HepG2 (cell line): ENCODE results near the gene FPGS. TPM values are rescaled to one million over a fixed set of nuclear protein-coding genes. Genes with fewer than 3 reads are reported as not detected.
A peak's percentile ranks its signal among the peaks of the same experiment; 100 is the strongest.

Experiments
- ATF6 ChIP-seq: sonication (generic); formaldehyde crosslinking; conservative IDR thresholded peaks from 2 replicates; pipeline ENCODE4 v1.4.0; 2020; ENCODE audit warnings: missing genetic modification reagents
- BCLAF1 ChIP-seq: fragments of 450-650 bp; IDR thresholded peaks from 2 replicates; pipeline ENCODE4 v1.6.1; 2017; ENCODE audit warnings: mild to moderate bottlenecking
- ETV6 ChIP-seq: sonication (generic); formaldehyde crosslinking; conservative IDR thresholded peaks from 2 replicates; pipeline ENCODE4 v1.4.0; 2020; ENCODE audit warnings: missing genetic modification reagents
- HOMEZ ChIP-seq: IDR thresholded peaks from 2 replicates; pipeline ENCODE4 v1.6.1; 2016; ENCODE audit warnings: low read depth
- JARID2 ChIP-seq: sonication (generic); formaldehyde crosslinking; IDR thresholded peaks from 2 replicates; pipeline ENCODE4 v1.8.1; 2023; ENCODE audit warnings: missing genetic modification reagents, inconsistent platforms; ENCODE audit not compliant: insufficient replicate concordance
- MLXIP ChIP-seq: sonication (generic); formaldehyde crosslinking; IDR thresholded peaks from 2 replicates; pipeline ENCODE4 v1.9.0; 2021; ENCODE audit warnings: missing genetic modification reagents, borderline replicate concordance
- MYC ChIP-seq: sonication (generic); formaldehyde crosslinking; IDR thresholded peaks from 2 replicates; pipeline ENCODE4 v1.9.0; 2021; ENCODE audit warnings: missing genetic modification reagents, borderline replicate concordance
- NFIC ChIP-seq: IDR thresholded peaks from 2 replicates; pipeline ENCODE4 v1.6.1; 2012; ENCODE audit warnings: mild to moderate bottlenecking, low read length, inconsistent platforms
- NFYB ChIP-seq: sonication (generic); formaldehyde crosslinking; IDR thresholded peaks from 2 replicates; pipeline ENCODE4 v1.4.0; 2020; ENCODE audit warnings: missing genetic modification reagents
- NR2F6 ChIP-seq, 2 experiments: IDR thresholded peaks; 2 replicates each; pipeline ENCODE4 v1.6.1; 2016; ENCODE audit warnings: antibody characterized with exemption in 1 of 2, mild to moderate bottlenecking in 1 of 2
- PCBP2 ChIP-seq: fragments of 200-400 bp; formaldehyde crosslinking; optimal IDR thresholded peaks from 2 replicates; pipeline ENCODE3; 2018; ENCODE audit warnings: low read length, low read depth; ENCODE audit not compliant: poor library complexity, severe bottlenecking
- PRPF4 ChIP-seq: fragments of 200-400 bp; formaldehyde crosslinking; IDR thresholded peaks from 2 replicates; pipeline ENCODE4 v1.6.1; 2016; ENCODE audit warnings: low read length, low read depth; ENCODE audit not compliant: poor library complexity, severe bottlenecking
- RARA ChIP-seq: IDR thresholded peaks from 2 replicates; pipeline ENCODE4 v1.6.1; 2016; ENCODE audit warnings: missing genetic modification reagents, missing compliant biosample characterization
- SMAD3 ChIP-seq: sonication (generic); formaldehyde crosslinking; IDR thresholded peaks from 2 replicates; pipeline ENCODE4 v1.4.0; 2020; ENCODE audit warnings: missing genetic modification reagents
- SOX13 ChIP-seq, 3 experiments: fragments of 450-650 bp in 1 of 3; sonication (generic) in 1 of 3; formaldehyde crosslinking in 1 of 3; IDR thresholded peaks in 2 of 3; conservative IDR thresholded peaks in 1 of 3; 2 replicates each; pipeline versions ENCODE4 v1.5.0 to v1.6.1; 2016 to 2020; ENCODE audit warnings: antibody characterized with exemption in 1 of 3, mild to moderate bottlenecking in 1 of 3, missing compliant biosample characterization in 1 of 3, missing genetic modification reagents in 1 of 3, moderate library complexity in 1 of 3
- SOX5 ChIP-seq: IDR thresholded peaks from 2 replicates; pipeline ENCODE4 v1.6.1; 2016; ENCODE audit warnings: borderline replicate concordance
- ZBTB1 ChIP-seq: sonication (generic); formaldehyde crosslinking; IDR thresholded peaks from 2 replicates; pipeline ENCODE4 v1.4.0; 2020; ENCODE audit warnings: missing genetic modification reagents, borderline replicate concordance
- ZBTB38 ChIP-seq: sonication (generic); formaldehyde crosslinking; IDR thresholded peaks from 2 replicates; pipeline ENCODE4 v1.5.1; 2020; ENCODE audit warnings: mild to moderate bottlenecking, missing genetic modification reagents
- ZNF124 ChIP-seq: sonication (generic); formaldehyde crosslinking; IDR thresholded peaks from 2 replicates; pipeline ENCODE4 v1.4.0; 2020; ENCODE audit warnings: missing genetic modification reagents
- ZNF33B ChIP-seq: sonication (generic); formaldehyde crosslinking; IDR thresholded peaks from 2 replicates; pipeline ENCODE4 v1.5.1; 2020; ENCODE audit warnings: mild to moderate bottlenecking, missing genetic modification reagents
- ZNF468 ChIP-seq: sonication (generic); formaldehyde crosslinking; IDR thresholded peaks from 2 replicates; pipeline ENCODE4 v1.8.0; 2022; ENCODE audit warnings: mild to moderate bottlenecking, moderate library complexity, missing genetic modification reagents
- polyA plus RNA-seq, 8 experiments: library from polyadenylated mRNA; depleted of rRNA in 3 of 8; stranded (reverse) in 7 of 8; unstranded in 1 of 8; fragments of >200 nt; fragmentation: Illumina TruSeq in 4 of 8; extraction: Trizol in 4 of 8; gene quantifications; 2 replicates each; pipeline versions ENCODE4 v1.2.1 to v1.2.3, GENCODE V29; 2011 to 2016; ENCODE audit warnings: low read depth in 4 of 8, missing spikeins in 1 of 8, mixed read lengths in 1 of 8; ENCODE audit not compliant: insufficient read depth in 1 of 8
- total RNA-seq, 5 experiments: library from RNA; depleted of rRNA; stranded (reverse); fragments of >200 nt; fragmentation: Illumina TruSeq; extraction: Trizol; gene quantifications; 2 replicates each; pipeline ENCODE4 v1.2.3, GENCODE V29; 2016; ENCODE audit warnings: low read depth in 1 of 5

Gene FPGS
- total and polyA plus RNA-seq, 2 of the 13 experiments (the other 11 are each of a cell fraction or from before 2014, with no cell fraction given): 35.6 to 36.8 TPM

GRCh38 chr9:127813686-127814226 lies 11.1 kb downstream of the FPGS start (continued):
- TF ChIP-seq PCBP2 (no peak), ETV6 (CRISPR knock-in tag) (no peak), ZBTB1 (CRISPR knock-in tag) (no peak), MLXIP (CRISPR knock-in tag) (no peak), ZNF468 (no peak), HOMEZ (no peak), MYC (CRISPR knock-in tag) (peak; percentile 42; the same call in 1 of the 2 replicates), PRPF4 (no peak), SMAD3 (no peak), ZBTB38 (CRISPR knock-in tag) (peak; percentile 51; the same call in 1 of the 2 replicates), NR2F6 (IDR thresholded peaks at IDR 0.05) (0 out of 2 replicates have a peak, but pooled peaks have one; percentile 33), NR2F6 (CRISPR knock-in tag; IDR thresholded peaks at IDR 0.05) (peak; percentile 17; the same call in 1 of the 2 replicates), ZNF33B (no peak), SOX13 (IDR thresholded peaks at IDR 0.05) (no peak), SOX13 (CRISPR knock-in tag; conservative IDR thresholded peaks at IDR 0.05 in 1 of 2, IDR thresholded peaks at IDR 0.05 in 1 of 2) (peak in 1 of 2 experiments; percentile 48; a peak in 2 of 4 replicates), ATF6 (no peak), RARA (CRISPR knock-in tag) (no peak), NFIC (no peak), BCLAF1 (no peak), JARID2 (CRISPR knock-in tag) (no peak), NFYB (CRISPR knock-in tag) (no peak), ZNF124 (no peak), SOX5 (CRISPR knock-in tag) (no peak)
